ENCODE data around the gene LRRFIP1.

- TF ChIP-seq POLR2AphosphoS5 (IDR thresholded peaks at IDR 0.05): no peak
- TF ChIP-seq CTCF (IDR thresholded peaks at IDR 0.05 in 8 of 11, conservative IDR thresholded peaks at IDR 0.05 in 3 of 11): no peak
These were observed 11.9 kb downstream of the LRRFIP1 start for GRCh38 chr2:237639052-237639835.

Measured in spleen (tissue), 7 donors.